ENCODE data around the gene C1QC.
A peak's percentile ranks its signal among the peaks of the same experiment; 100 is the strongest.
"Not testable (repeated sequence)": the region's sequence is repeated elsewhere in the genome, so short reads cannot be mapped to it uniquely, and the experiment has no call there.

The C1QC gene

GRCh38 chr1:22662318-22662717, 18.9 kb downstream of the C1QC start:
- Histone ChIP-seq H3K4me3 (IDR thresholded peaks at IDR 0.05; ENCODE audit: insufficient read depth, low read depth, low read length) (no peak overlapping the region), H3K36me3 (ENCODE audit: insufficient read depth) (no peaks in the 10 kb centered on the region), H3K79me2 (ENCODE audit: insufficient read depth, low read depth) (no peaks in the 10 kb centered on the region), H3K27me3 (ENCODE audit: insufficient read depth, low read depth) (peaks cover 74% of the 10 kb centered on the region), H3K4me1 (ENCODE audit: low read depth, poor library complexity, severe bottlenecking) (no peaks in the 10 kb centered on the region), H3K27ac (no peak overlapping the region), H2AFZ (ENCODE audit: low read depth) (no peak overlapping the region), H3K4me2 (no peak overlapping the region), H4K20me1 (ENCODE audit: insufficient read depth) (no peaks in the 10 kb centered on the region), H3K9ac (no peak overlapping the region)
- no peak for TF ChIP-seq CTCF (conservative IDR thresholded peaks at IDR 0.05; ENCODE audit: low read depth, low read length)

DNA sequence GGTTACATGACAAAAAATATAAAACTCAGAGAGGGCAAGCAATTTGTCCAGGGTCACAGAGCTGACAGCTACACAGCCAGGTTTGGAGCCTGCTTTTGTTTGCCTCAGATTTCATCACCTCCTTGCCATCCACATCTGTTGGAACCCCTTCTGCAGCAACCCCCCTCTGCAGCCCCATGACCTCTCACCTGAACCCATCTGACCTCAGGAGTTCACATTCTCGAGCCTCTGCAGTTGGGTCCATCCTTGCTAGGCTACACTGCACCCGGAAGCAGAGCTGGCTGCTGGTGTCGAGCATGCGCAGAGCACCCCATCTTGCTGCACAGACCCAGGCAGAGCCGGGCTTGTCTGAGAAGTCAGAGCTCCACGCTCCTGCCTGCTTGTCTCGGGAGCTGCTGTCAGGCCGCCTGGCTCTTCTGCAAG, 19.6 kb downstream of the C1QC start:
- no peak for TF ChIP-seq CTCF (conservative IDR thresholded peaks at IDR 0.05; ENCODE audit: low read depth, low read length)
- H3K27me3 ChIP-seq (ENCODE audit: insufficient read depth, low read depth): peaks cover 72% of the 10 kb centered on the region
- H3K4me2 ChIP-seq: no peak overlapping the region
- no peak overlapping the region for H2AFZ ChIP-seq (ENCODE audit: low read depth)
- H3K36me3 ChIP-seq (ENCODE audit: insufficient read depth): no peaks in the 10 kb centered on the region
- no peak overlapping the region for H3K27ac ChIP-seq
- H3K79me2 ChIP-seq (ENCODE audit: insufficient read depth, low read depth): no peaks in the 10 kb centered on the region
- no peak overlapping the region for H3K9ac ChIP-seq
- H4K20me1 ChIP-seq (ENCODE audit: insufficient read depth): no peaks in the 10 kb centered on the region
- H3K4me1 ChIP-seq (ENCODE audit: low read depth, poor library complexity, severe bottlenecking): no peaks in the 10 kb centered on the region
- no peak overlapping the region for H3K4me3 ChIP-seq (IDR thresholded peaks at IDR 0.05; ENCODE audit: insufficient read depth, low read depth, low read length)

GRCh38 chr1:22665752-22666151, 22.3 kb downstream of the C1QC start:
- Histone ChIP-seq H3K36me3 (ENCODE audit: insufficient read depth) (no peaks in the 10 kb centered on the region), H3K4me1 (ENCODE audit: low read depth, poor library complexity, severe bottlenecking) (no peaks in the 10 kb centered on the region), H2AFZ (ENCODE audit: low read depth) (no peak overlapping the region), H3K4me3 (IDR thresholded peaks at IDR 0.05; ENCODE audit: insufficient read depth, low read depth, low read length) (no peak overlapping the region), H3K79me2 (ENCODE audit: insufficient read depth, low read depth) (no peaks in the 10 kb centered on the region), H4K20me1 (ENCODE audit: insufficient read depth) (no peaks in the 10 kb centered on the region), H3K27me3 (ENCODE audit: insufficient read depth, low read depth) (peaks cover 84% of the 10 kb centered on the region), H3K9ac (no peak overlapping the region), H3K4me2 (no peak overlapping the region), H3K27ac (no peak overlapping the region)
- peak; percentile 16; the same call in 1 of the 2 replicates for TF ChIP-seq CTCF (conservative IDR thresholded peaks at IDR 0.05; ENCODE audit: low read depth, low read length)

- Histone ChIP-seq H3K27ac (no peak overlapping the region), H3K27me3 (ENCODE audit: insufficient read depth, low read depth) (peaks cover 81% of the 10 kb centered on the region), H3K4me1 (ENCODE audit: low read depth, poor library complexity, severe bottlenecking) (no peaks in the 10 kb centered on the region), H3K9ac (no peak overlapping the region), H4K20me1 (ENCODE audit: insufficient read depth) (no peaks in the 10 kb centered on the region), H3K36me3 (ENCODE audit: insufficient read depth) (no peaks in the 10 kb centered on the region), H3K4me2 (no peak overlapping the region), H3K79me2 (ENCODE audit: insufficient read depth, low read depth) (no peaks in the 10 kb centered on the region), H3K4me3 (IDR thresholded peaks at IDR 0.05; ENCODE audit: insufficient read depth, low read depth, low read length) (no peak overlapping the region), H2AFZ (ENCODE audit: low read depth) (no peak overlapping the region)
- no peak for TF ChIP-seq CTCF (conservative IDR thresholded peaks at IDR 0.05; ENCODE audit: low read depth, low read length)
Measured at GRCh38 chr1:22666412-22666811, 23.0 kb downstream of the C1QC start.

- not testable (repeated sequence) for H3K79me2 ChIP-seq (ENCODE audit: insufficient read depth, low read depth); H3K4me3 ChIP-seq (IDR thresholded peaks at IDR 0.05; ENCODE audit: insufficient read depth, low read depth, low read length); H3K4me2 ChIP-seq; H3K9ac ChIP-seq; H3K4me1 ChIP-seq (ENCODE audit: low read depth, poor library complexity, severe bottlenecking); H4K20me1 ChIP-seq (ENCODE audit: insufficient read depth); H3K36me3 ChIP-seq (ENCODE audit: insufficient read depth); H3K27ac ChIP-seq; H2AFZ ChIP-seq (ENCODE audit: low read depth)
- peaks cover 91% of the 10 kb centered on the region for H3K27me3 ChIP-seq (ENCODE audit: insufficient read depth, low read depth)
Measured at GRCh38 chr1:22668840-22669239, 25.4 kb downstream of the C1QC start.

Data from KMS-11 (cell line).